ENCODE results near the gene PARD6B. TPM values are rescaled to one million over a fixed set of nuclear protein-coding genes. Genes with fewer than 3 reads are reported as not detected.

Gene PARD6B
- total RNA-seq, 1 donor from 2014 or later, result 13.1 TPM

GRCh38 chr20:50731930-50732690, 730 bp downstream of the PARD6B start:
- Histone ChIP-seq H3K9me3 (ENCODE audit: insufficient read depth, low read depth, low read length) (no peaks in the 10 kb centered on the region), H3K9ac (ENCODE audit: low read length) (peak overlapping the region; percentile 66), H3K27me3 (ENCODE audit: insufficient read depth, low read length) (peaks cover 9% of the 10 kb centered on the region), H3K36me3 (ENCODE audit: insufficient read depth, low read length) (no peaks in the 10 kb centered on the region), H3K27ac (ENCODE audit: low read depth, low read length) (no peak overlapping the region), H4K20me1 (ENCODE audit: insufficient read depth, low read length) (no peaks in the 10 kb centered on the region), H3K4me3 (ENCODE audit: insufficient read depth, low read depth, low read length) (peak overlapping the region; percentile 72), H3K4me1 (ENCODE audit: insufficient read depth, low read length) (peaks cover 3% of the 10 kb centered on the region), H3K4me2 (ENCODE audit: low read length) (peak overlapping the region; percentile 96), H3K79me2 (ENCODE audit: insufficient read depth, low read length) (peaks cover 4% of the 10 kb centered on the region), H2AFZ (ENCODE audit: low read depth, low read length) (peak overlapping the region; percentile 84)
- TF ChIP-seq EZH2 (IDR thresholded peaks at IDR 0.05; ENCODE audit: insufficient read depth, low read length) (peak; percentile 25), CTCF (IDR thresholded peaks at IDR 0.05; ENCODE audit: insufficient read depth, low read depth, low read length) (no peak)
- H3K27me3 Mint-ChIP-seq (ENCODE audit: low read depth, unreplicated experiment), result no peaks in the 10 kb centered on the region
- peak overlapping the region; percentile 92 for H3K4me3 Mint-ChIP-seq (ENCODE audit: unreplicated experiment)
- peaks cover 2% of the 10 kb centered on the region for H3K36me3 Mint-ChIP-seq (ENCODE audit: low read depth, unreplicated experiment)
- no peak for DNase-seq (ENCODE audit: low read depth)
- no peak for FAIRE-seq
- H3K27ac Mint-ChIP-seq (ENCODE audit: unreplicated experiment), result peak overlapping the region; percentile 3
- no peaks in the 10 kb centered on the region for H3K9me3 Mint-ChIP-seq (ENCODE audit: unreplicated experiment)
- peaks cover 33% of the 10 kb centered on the region for H3K4me1 Mint-ChIP-seq (ENCODE audit: low read depth, unreplicated experiment)

DNA sequence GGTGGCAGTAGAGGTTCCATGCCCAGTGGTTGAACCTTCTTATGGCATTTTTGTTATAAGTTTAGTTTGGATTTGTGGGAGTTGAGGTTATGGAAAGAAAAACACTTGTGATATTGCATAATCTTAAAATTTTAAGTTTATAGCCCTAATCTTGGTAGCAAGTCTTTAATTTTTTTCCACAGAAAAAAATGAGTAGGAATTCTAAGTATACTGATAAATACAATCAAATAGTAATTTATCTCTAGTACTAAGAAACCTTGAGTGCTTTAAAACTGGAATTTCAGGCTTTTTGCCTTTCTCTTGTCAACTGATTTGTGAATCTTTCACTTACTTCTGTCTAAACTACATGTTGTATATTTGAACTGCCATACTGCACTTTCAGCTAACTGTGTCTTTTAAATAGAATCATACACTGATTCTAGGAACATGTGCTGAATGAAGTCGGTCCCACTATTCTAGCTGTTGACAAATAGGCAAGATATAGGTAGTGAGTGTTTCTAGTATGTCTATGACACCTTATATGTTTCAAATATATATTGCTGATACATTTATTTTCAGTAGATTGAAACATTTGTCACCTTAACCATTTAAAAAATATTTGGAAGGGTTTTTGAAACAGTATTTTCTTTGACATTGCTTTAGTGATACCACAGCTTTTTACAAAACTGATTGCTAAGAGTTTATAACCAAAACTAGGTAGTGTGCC, 2.4 kb downstream of the PARD6B start:
- H3K27ac ChIP-seq (ENCODE audit: low read depth, low read length), result no peak overlapping the region
- no peaks in the 10 kb centered on the region for H3K9me3 ChIP-seq (ENCODE audit: insufficient read depth, low read depth, low read length)
- peak overlapping the region; percentile 96 for H3K4me2 ChIP-seq (ENCODE audit: low read length)
- no peaks in the 10 kb centered on the region for H3K9me3 Mint-ChIP-seq (ENCODE audit: unreplicated experiment)
- H3K36me3 ChIP-seq (ENCODE audit: insufficient read depth, low read length), result no peaks in the 10 kb centered on the region
- no peaks in the 10 kb centered on the region for H4K20me1 ChIP-seq (ENCODE audit: insufficient read depth, low read length)
- no peaks in the 10 kb centered on the region for H3K27me3 Mint-ChIP-seq (ENCODE audit: low read depth, unreplicated experiment)
- H3K79me2 ChIP-seq (ENCODE audit: insufficient read depth, low read length), result peaks cover 4% of the 10 kb centered on the region
- H3K27ac Mint-ChIP-seq (ENCODE audit: unreplicated experiment), result no peak overlapping the region
- peaks cover 9% of the 10 kb centered on the region for H3K27me3 ChIP-seq (ENCODE audit: insufficient read depth, low read length)
- DNase-seq (ENCODE audit: low read depth) (no peak), FAIRE-seq (no peak)
- H3K9ac ChIP-seq (ENCODE audit: low read length), result no peak overlapping the region
- peaks cover 35% of the 10 kb centered on the region for H3K4me1 Mint-ChIP-seq (ENCODE audit: low read depth, unreplicated experiment)
- TF ChIP-seq CTCF (IDR thresholded peaks at IDR 0.05; ENCODE audit: insufficient read depth, low read depth, low read length), result no peak
- no peak for TF ChIP-seq EZH2 (IDR thresholded peaks at IDR 0.05; ENCODE audit: insufficient read depth, low read length)
- H2AFZ ChIP-seq (ENCODE audit: low read depth, low read length), result no peak overlapping the region
- H3K4me1 ChIP-seq (ENCODE audit: insufficient read depth, low read length), result peaks cover 3% of the 10 kb centered on the region
- H3K36me3 Mint-ChIP-seq (ENCODE audit: low read depth, unreplicated experiment), result peaks cover 2% of the 10 kb centered on the region
- no peak overlapping the region for H3K4me3 ChIP-seq (ENCODE audit: insufficient read depth, low read depth, low read length)
- peak overlapping the region; percentile 92 for H3K4me3 Mint-ChIP-seq (ENCODE audit: unreplicated experiment)

Measured in astrocyte (in vitro differentiated cells and primary cell).